Measurements from ENCODE around the gene MAP4K2. TPM values are rescaled to one million over a fixed set of nuclear protein-coding genes. Genes with fewer than 3 reads are reported as not detected.

MAP4K2 gene
- total RNA-seq, 1 experiment from 2014 or later = 24.7 TPM

DNA sequence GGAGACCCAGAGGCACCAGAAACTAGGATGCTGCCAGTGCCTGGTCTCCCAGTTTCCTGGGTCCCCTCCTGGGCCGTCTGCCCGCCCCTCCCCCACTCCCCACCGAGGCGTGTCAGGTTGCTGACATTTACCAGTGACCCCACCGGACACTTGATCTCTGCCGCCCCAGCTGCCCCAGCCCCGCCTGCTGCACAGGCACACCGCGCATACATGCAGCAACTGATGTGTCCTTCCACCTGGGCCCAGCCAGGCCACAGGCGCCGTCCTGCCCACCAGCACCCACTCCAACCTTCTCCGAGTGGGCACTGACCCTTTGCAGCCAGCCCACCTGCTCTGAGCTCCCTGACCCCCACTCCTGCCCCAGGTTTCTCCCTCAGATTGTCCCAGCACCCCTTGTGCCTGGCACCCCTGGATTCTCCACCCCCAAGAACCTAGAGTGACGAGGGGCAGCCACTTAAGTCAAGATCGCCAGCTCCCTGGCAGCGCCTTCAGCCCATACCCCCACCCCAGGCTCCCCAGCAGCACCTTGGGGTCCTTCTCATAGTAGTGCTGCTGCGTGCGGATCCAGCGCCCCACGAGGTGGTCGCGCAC, 43.8 kb downstream of the MAP4K2 start:
- peaks cover 51 to 66% of the 10 kb centered on the region in 2 experiments for H3K4me1 Mint-ChIP-seq
- Histone ChIP-seq H3K9me3 (ENCODE audit: control insufficient read depth, low read depth, low read length) (no peaks in the 10 kb centered on the region), H3K4me1 (ENCODE audit: insufficient read depth, low read length) (peaks cover 4% of the 10 kb centered on the region; the same call in 1 of the 2 replicates), H3K9ac (ENCODE audit: extremely low read depth, insufficient read length, low read length) (no peak overlapping the region), H4K8ac (replicated peaks; ENCODE audit: insufficient read length, low read depth, low read length) (no peak overlapping the region), H2BK12ac (ENCODE audit: insufficient read length, low read depth, low read length) (no peak overlapping the region), H2BK15ac (ENCODE audit: low read depth, low read length) (no peak overlapping the region), H3K23me2 (ENCODE audit: insufficient read length, low read depth, low read length, poor library complexity, severe bottlenecking) (no peaks in the 10 kb centered on the region), H3K23ac (ENCODE audit: insufficient read length, low read depth, low read length) (no peak overlapping the region), H2AK5ac (ENCODE audit: insufficient read length, low read length) (no peak overlapping the region), H3K27ac (ENCODE audit: insufficient read length, low read depth, low read length) (no peak overlapping the region), H4K5ac (ENCODE audit: insufficient read length, low read depth, low read length) (no peak overlapping the region), H2AFZ (ENCODE audit: low read length) (no peak overlapping the region), H2BK20ac (ENCODE audit: low read depth, low read length, poor library complexity, severe bottlenecking) (no peak overlapping the region), H2BK5ac (ENCODE audit: insufficient read length, low read length) (no peak overlapping the region), H4K20me1 (ENCODE audit: control insufficient read depth, insufficient read depth, insufficient read length) (no peaks in the 10 kb centered on the region), H4K91ac (ENCODE audit: insufficient read length, low read depth, low read length) (no peak overlapping the region), H2BK120ac (ENCODE audit: low read depth, low read length, poor library complexity, severe bottlenecking) (no peak overlapping the region), H3K4ac (ENCODE audit: low read depth, low read length) (no peak overlapping the region), H3K27me3 (ENCODE audit: insufficient read depth, low read length) (no peaks in the 10 kb centered on the region), H3K18ac (ENCODE audit: insufficient read length, low read depth, low read length) (no peak overlapping the region), H3T11ph (ENCODE audit: low read length) (no peak overlapping the region), H3K79me1 (ENCODE audit: insufficient read depth, low read depth, low read length, poor library complexity, severe bottlenecking) (no peaks in the 10 kb centered on the region), H3K56ac (ENCODE audit: insufficient read length, low read depth, low read length) (no peak overlapping the region), H3K79me2 (ENCODE audit: insufficient read depth, low read length) (no peaks in the 10 kb centered on the region), H3K4me2 (ENCODE audit: insufficient read depth, insufficient read length, low read length) (no peak overlapping the region), H3K14ac (ENCODE audit: insufficient read depth, low read length) (no peak overlapping the region)
- H3K4me3 Mint-ChIP-seq = peak overlapping the region in 1 of 2 experiments; percentile 64; a peak in 2 of 5 replicates
- TF ChIP-seq, protein P1, sequence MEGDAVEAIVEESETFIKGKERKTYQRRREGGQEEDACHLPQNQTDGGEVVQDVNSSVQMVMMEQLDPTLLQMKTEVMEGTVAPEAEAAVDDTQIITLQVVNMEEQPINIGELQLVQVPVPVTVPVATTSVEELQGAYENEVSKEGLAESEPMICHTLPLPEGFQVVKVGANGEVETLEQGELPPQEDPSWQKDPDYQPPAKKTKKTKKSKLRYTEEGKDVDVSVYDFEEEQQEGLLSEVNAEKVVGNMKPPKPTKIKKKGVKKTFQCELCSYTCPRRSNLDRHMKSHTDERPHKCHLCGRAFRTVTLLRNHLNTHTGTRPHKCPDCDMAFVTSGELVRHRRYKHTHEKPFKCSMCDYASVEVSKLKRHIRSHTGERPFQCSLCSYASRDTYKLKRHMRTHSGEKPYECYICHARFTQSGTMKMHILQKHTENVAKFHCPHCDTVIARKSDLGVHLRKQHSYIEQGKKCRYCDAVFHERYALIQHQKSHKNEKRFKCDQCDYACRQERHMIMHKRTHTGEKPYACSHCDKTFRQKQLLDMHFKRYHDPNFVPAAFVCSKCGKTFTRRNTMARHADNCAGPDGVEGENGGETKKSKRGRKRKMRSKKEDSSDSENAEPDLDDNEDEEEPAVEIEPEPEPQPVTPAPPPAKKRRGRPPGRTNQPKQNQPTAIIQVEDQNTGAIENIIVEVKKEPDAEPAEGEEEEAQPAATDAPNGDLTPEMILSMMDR (conservative IDR thresholded peaks at IDR 0.05) = no peak
- H3K9me3 Mint-ChIP-seq = no peaks in the 10 kb centered on the region; a peak in 1 of 5 replicates
- peak overlapping the region; percentile 68 to 97 (median 96); a peak in 4 of 7 replicates for H3K27ac Mint-ChIP-seq
- WGBS (ENCODE audit: extremely low coverage, insufficient read length, low lambda C conversion rate) = no CpG with 5 or more reads among the region's 21 CpGs
- DNase-seq = peak; percentile 29
- peaks cover 2 to 22% (median 15%) of the 10 kb centered on the region in 3 experiments; a peak in 6 of 7 replicates for H3K36me3 Mint-ChIP-seq (ENCODE audit: insufficient read depth in 1 of 3, low read depth in 3 of 3)
- H3K27me3 Mint-ChIP-seq (ENCODE audit: low read depth) = no peaks in the 10 kb centered on the region; the same call in 1 of the 2 replicates

Measured in H9 (cell line).